ENCODE results near the gene SLC38A10.

The SLC38A10 gene

DNA sequence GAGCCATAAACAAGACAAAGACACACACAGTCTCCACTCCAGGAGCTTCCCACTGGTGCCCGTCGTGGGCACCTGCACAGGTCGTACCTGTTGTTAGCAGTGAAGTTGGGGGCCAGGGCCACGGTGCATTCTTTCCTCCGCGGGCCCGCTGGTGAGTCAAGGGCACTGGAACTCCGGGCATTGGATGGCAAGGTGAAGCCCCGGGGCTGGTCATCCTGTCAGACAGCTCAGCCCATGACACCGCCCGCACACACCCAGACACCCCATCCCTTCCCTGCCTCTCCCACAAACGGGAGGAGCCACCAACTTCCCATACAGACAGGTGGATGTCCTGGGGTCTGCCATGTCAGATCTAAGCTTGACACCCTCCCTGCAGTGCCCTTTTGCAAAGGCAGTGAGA lies 88.5 kb downstream of the SLC38A10 start:
- Histone ChIP-seq H3K36me3 (peaks cover 75% of the 10 kb centered on the region), H3K9me3 (ENCODE audit: severe bottlenecking) (no peaks in the 10 kb centered on the region), H3K27me3 (ENCODE audit: insufficient read depth, low read depth, severe bottlenecking) (no peaks in the 10 kb centered on the region), H3K27ac (no peak overlapping the region), H3K4me3 (ENCODE audit: low read depth, low read length) (no peak overlapping the region)
- TF ChIP-seq, protein P1, sequence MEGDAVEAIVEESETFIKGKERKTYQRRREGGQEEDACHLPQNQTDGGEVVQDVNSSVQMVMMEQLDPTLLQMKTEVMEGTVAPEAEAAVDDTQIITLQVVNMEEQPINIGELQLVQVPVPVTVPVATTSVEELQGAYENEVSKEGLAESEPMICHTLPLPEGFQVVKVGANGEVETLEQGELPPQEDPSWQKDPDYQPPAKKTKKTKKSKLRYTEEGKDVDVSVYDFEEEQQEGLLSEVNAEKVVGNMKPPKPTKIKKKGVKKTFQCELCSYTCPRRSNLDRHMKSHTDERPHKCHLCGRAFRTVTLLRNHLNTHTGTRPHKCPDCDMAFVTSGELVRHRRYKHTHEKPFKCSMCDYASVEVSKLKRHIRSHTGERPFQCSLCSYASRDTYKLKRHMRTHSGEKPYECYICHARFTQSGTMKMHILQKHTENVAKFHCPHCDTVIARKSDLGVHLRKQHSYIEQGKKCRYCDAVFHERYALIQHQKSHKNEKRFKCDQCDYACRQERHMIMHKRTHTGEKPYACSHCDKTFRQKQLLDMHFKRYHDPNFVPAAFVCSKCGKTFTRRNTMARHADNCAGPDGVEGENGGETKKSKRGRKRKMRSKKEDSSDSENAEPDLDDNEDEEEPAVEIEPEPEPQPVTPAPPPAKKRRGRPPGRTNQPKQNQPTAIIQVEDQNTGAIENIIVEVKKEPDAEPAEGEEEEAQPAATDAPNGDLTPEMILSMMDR (IDR thresholded peaks at IDR 0.05; ENCODE audit: low read depth, low read length), result no peak
- DNase-seq, result no peak

DNA sequence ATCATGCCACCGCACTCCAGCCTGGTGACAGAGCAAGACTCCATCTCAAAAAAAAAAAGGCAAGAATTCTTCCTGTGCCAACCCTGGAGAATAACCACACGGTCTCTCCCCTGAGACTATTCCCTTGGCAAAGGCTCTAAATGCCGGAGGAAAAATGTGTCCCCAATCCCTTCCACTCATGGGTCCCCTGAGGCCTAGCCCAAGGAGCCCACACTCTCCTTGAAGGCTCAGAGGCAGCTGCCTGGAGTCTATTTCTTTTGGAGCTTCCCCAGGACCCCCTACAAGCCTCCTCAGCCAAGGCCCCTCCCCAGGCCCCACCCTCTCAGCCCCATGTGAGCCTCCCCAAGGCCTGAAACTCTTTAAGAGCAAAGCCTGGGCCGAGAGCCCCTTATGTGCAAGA lies 88.9 kb downstream of the SLC38A10 start:
- peaks cover 75% of the 10 kb centered on the region for H3K36me3 ChIP-seq
- H3K4me3 ChIP-seq (ENCODE audit: low read depth, low read length), result no peak overlapping the region

DNA sequence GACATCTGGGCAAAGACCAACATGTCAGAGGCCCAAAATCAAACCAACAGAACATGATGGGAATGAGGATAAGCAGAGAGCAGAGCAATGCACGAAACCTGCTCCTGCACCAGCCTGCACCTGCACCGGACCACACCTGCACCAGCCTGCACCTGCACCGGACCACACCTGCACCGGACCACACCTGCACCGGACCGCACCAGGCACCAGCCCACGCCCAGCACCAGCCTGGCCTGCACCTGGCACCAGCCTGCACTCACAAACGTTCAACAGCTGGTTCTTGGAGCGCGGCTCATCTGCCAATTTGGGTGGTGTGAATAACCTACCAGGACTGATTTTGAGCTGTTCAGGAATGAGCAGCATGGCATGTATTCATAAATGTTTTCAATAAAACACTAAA lies 90.5 kb downstream of the SLC38A10 start:
- H3K9me3 ChIP-seq (ENCODE audit: severe bottlenecking), result no peaks in the 10 kb centered on the region
- no peak overlapping the region for H3K27ac ChIP-seq
- peaks cover 87% of the 10 kb centered on the region for H3K36me3 ChIP-seq

More for the DNA sequence above, 88.9 kb downstream of the SLC38A10 start:
- Histone ChIP-seq H3K27me3 (ENCODE audit: insufficient read depth, low read depth, severe bottlenecking) (no peaks in the 10 kb centered on the region), H3K27ac (no peak overlapping the region), H3K9me3 (ENCODE audit: severe bottlenecking) (no peaks in the 10 kb centered on the region)
- DNase-seq, result no peak
- TF ChIP-seq, protein P1 (IDR thresholded peaks at IDR 0.05; ENCODE audit: low read depth, low read length), result no peak

DNA sequence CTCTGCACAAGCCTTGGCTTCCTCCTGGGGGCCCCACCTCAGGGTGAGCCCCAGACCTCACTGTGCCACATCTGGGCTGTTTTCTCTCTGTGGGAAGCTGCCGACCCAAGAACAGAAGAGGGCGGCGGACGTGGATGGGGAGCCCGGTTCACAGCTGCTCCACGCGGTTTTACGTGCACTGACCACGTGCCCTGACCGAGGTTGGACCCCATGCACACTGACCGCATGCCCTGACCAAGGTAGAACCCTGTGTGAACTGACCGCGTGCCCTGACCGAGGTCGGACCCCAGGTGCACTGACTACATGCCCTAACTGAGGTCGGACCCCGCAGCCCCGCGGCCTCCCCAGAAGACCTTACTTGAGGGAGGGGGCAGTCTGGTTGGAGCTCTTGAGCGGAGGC lies 92.0 kb downstream of the SLC38A10 start:
- H3K4me3 ChIP-seq (ENCODE audit: low read depth, low read length), result no peak overlapping the region
- peaks cover 90% of the 10 kb centered on the region for H3K36me3 ChIP-seq
- TF ChIP-seq, protein P1 (IDR thresholded peaks at IDR 0.05; ENCODE audit: low read depth, low read length), result no peak
- DNase-seq, result no peak
- H3K27ac ChIP-seq, result no peak overlapping the region
- H3K27me3 ChIP-seq (ENCODE audit: insufficient read depth, low read depth, severe bottlenecking), result no peaks in the 10 kb centered on the region
- H3K9me3 ChIP-seq (ENCODE audit: severe bottlenecking), result no peaks in the 10 kb centered on the region

More for the DNA sequence above, 90.5 kb downstream of the SLC38A10 start:
- Histone ChIP-seq H3K27me3 (ENCODE audit: insufficient read depth, low read depth, severe bottlenecking) (no peaks in the 10 kb centered on the region), H3K4me3 (ENCODE audit: low read depth, low read length) (no peak overlapping the region)
- TF ChIP-seq, protein P1 (IDR thresholded peaks at IDR 0.05; ENCODE audit: low read depth, low read length), result no peak
- no peak for DNase-seq

DNA sequence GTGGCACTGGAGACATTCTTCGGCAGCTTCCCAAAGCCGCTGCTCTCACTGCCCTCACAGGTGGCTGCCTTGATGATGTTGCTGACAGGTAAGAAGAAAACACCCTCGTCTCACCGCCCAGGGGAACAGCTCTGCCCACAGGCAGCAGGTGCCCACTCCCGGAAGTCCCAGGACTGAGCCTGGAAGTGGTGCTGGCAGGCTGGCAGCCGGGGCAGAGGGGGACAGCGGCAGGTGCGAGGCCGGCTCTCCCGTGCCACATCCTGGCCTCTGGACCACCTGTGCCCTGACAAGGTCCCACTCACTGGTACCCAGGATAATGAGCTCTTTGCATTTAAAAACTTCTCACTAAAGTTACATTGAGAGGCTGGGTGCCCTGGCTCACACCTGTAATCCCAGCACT lies 92.8 kb downstream of the SLC38A10 start:
- peaks cover 92% of the 10 kb centered on the region for H3K36me3 ChIP-seq

More for the DNA sequence above, 92.8 kb downstream of the SLC38A10 start:
- Histone ChIP-seq H3K9me3 (ENCODE audit: severe bottlenecking) (no peaks in the 10 kb centered on the region), H3K4me3 (ENCODE audit: low read depth, low read length) (no peak overlapping the region), H3K27ac (no peak overlapping the region), H3K27me3 (ENCODE audit: insufficient read depth, low read depth, severe bottlenecking) (no peaks in the 10 kb centered on the region)
- DNase-seq, result no peak
- TF ChIP-seq, protein P1 (IDR thresholded peaks at IDR 0.05; ENCODE audit: low read depth, low read length), result no peak

All from WERI-Rb-1 (cell line).